ENCODE results near the gene NXT1. TPM values are rescaled to one million over a fixed set of nuclear protein-coding genes. Genes with fewer than 3 reads are reported as not detected.

The NXT1 gene
- polyA plus RNA-seq, 1 donor from 2014 or later, result 46.3 TPM

DNA sequence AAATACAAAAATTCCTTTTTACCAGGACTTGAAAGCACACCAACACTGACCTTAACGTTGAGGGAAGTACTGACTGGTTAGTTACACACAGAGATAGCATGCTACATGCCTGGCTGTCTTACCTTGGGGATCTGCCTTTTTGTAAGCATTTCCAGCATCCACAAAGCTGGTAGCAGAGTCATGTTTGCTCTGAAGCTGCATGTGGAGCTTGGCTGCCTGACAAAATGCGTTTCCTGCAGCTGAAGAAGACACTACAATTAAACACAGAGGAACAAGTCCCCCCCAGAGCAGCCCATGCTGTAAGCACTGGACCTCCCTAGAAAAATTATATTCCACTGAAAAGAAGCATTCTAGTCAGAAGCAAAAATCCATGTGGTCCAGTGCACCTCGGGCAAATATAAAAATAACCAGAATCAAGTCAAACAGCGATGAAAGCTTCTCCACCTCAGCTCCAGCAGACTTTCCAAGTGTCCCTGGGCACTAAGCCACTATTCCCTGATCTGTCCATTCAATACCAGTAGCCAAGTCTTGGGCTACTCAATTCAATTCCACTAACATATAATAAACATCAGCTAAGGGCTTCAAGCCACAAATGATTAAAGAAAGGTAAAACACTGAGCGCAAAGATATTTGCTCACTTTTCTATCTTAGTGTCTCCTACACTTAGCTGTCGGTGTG, 46.5 kb downstream of the NXT1 start:
- Histone ChIP-seq H3K27me3 (ENCODE audit: insufficient read depth, low read depth, low read length) (no peaks in the 10 kb centered on the region), H3K27ac (ENCODE audit: low read length) (no peak overlapping the region)

DNA sequence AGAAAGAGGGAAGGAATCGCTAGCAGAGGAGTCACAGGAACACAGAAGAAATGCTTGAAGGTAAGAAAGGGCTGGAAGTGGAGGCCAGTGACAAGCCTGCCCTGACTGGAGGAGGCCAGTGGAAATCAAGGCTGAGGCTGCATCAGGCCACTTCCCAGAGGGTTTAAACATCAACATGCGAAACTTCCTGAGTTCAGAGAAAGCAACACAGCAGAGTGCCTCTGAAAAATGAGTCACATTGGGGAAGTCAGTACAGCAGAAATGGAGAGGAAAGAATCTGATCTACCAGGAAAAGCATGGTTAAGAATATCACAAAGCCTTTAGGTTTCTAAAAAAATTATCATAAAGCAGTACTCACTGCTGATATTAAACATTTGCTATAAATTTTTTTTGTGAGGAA, 47.4 kb downstream of the NXT1 start:
- Histone ChIP-seq H3K9ac (ENCODE audit: low read length) (no peak overlapping the region), H3K27me3 (ENCODE audit: insufficient read depth, low read depth, low read length) (no peaks in the 10 kb centered on the region), H2AFZ (ENCODE audit: low read depth, low read length) (no peak overlapping the region), H3K4me2 (ENCODE audit: low read length) (no peak overlapping the region), H3K4me3 (ENCODE audit: low read length) (no peak overlapping the region), H3F3A (ENCODE audit: insufficient read depth, low read length, poor library complexity, severe bottlenecking) (no peaks in the 10 kb centered on the region), H3K36me3 (ENCODE audit: insufficient read depth, low read length) (no peaks in the 10 kb centered on the region), H3K9me3 (ENCODE audit: low read length) (no peaks in the 10 kb centered on the region), H3K27ac (ENCODE audit: low read length) (no peak overlapping the region), H4K20me1 (ENCODE audit: insufficient read depth) (no peaks in the 10 kb centered on the region), H3K9me2 (ENCODE audit: insufficient read depth, low read length) (no peaks in the 10 kb centered on the region), H3K79me2 (replicated peaks; ENCODE audit: insufficient read depth, low read length) (no peaks in the 10 kb centered on the region)
- TF ChIP-seq SMC3 (conservative IDR thresholded peaks at IDR 0.05; ENCODE audit: poor library complexity), result no peak
- no peak for TF ChIP-seq EP300 (conservative IDR thresholded peaks at IDR 0.05; ENCODE audit: poor library complexity, severe bottlenecking)
- TF ChIP-seq, protein P1, sequence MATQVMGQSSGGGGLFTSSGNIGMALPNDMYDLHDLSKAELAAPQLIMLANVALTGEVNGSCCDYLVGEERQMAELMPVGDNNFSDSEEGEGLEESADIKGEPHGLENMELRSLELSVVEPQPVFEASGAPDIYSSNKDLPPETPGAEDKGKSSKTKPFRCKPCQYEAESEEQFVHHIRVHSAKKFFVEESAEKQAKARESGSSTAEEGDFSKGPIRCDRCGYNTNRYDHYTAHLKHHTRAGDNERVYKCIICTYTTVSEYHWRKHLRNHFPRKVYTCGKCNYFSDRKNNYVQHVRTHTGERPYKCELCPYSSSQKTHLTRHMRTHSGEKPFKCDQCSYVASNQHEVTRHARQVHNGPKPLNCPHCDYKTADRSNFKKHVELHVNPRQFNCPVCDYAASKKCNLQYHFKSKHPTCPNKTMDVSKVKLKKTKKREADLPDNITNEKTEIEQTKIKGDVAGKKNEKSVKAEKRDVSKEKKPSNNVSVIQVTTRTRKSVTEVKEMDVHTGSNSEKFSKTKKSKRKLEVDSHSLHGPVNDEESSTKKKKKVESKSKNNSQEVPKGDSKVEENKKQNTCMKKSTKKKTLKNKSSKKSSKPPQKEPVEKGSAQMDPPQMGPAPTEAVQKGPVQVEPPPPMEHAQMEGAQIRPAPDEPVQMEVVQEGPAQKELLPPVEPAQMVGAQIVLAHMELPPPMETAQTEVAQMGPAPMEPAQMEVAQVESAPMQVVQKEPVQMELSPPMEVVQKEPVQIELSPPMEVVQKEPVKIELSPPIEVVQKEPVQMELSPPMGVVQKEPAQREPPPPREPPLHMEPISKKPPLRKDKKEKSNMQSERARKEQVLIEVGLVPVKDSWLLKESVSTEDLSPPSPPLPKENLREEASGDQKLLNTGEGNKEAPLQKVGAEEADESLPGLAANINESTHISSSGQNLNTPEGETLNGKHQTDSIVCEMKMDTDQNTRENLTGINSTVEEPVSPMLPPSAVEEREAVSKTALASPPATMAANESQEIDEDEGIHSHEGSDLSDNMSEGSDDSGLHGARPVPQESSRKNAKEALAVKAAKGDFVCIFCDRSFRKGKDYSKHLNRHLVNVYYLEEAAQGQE (IDR thresholded peaks at IDR 0.05; ENCODE audit: borderline replicate concordance), result no peak
- no peak for TF ChIP-seq CTCF (IDR thresholded peaks at IDR 0.05; ENCODE audit: poor library complexity, severe bottlenecking)

More for the DNA sequence above, 46.5 kb downstream of the NXT1 start:
- Histone ChIP-seq H3F3A (ENCODE audit: insufficient read depth, low read length, poor library complexity, severe bottlenecking) (no peaks in the 10 kb centered on the region), H2AFZ (ENCODE audit: low read depth, low read length) (no peak overlapping the region), H4K20me1 (ENCODE audit: insufficient read depth) (no peaks in the 10 kb centered on the region), H3K9me2 (ENCODE audit: insufficient read depth, low read length) (no peaks in the 10 kb centered on the region), H3K9ac (ENCODE audit: low read length) (no peak overlapping the region), H3K4me3 (ENCODE audit: low read length) (no peak overlapping the region), H3K79me2 (replicated peaks; ENCODE audit: insufficient read depth, low read length) (no peaks in the 10 kb centered on the region), H3K36me3 (ENCODE audit: insufficient read depth, low read length) (no peaks in the 10 kb centered on the region), H3K9me3 (ENCODE audit: low read length) (no peaks in the 10 kb centered on the region), H3K4me2 (ENCODE audit: low read length) (no peak overlapping the region)
- TF ChIP-seq MXI1 (conservative IDR thresholded peaks at IDR 0.05; ENCODE audit: poor library complexity, severe bottlenecking), result no peak

GRCh38 chr20:23399568-23400241, 49.1 kb downstream of the NXT1 start:
- Histone ChIP-seq H3K79me2 (replicated peaks; ENCODE audit: insufficient read depth, low read length) (no peaks in the 10 kb centered on the region), H3K36me3 (ENCODE audit: insufficient read depth, low read length) (no peaks in the 10 kb centered on the region), H3K9ac (ENCODE audit: low read length) (no peak overlapping the region), H3F3A (ENCODE audit: insufficient read depth, low read length, poor library complexity, severe bottlenecking) (no peaks in the 10 kb centered on the region), H3K9me2 (ENCODE audit: insufficient read depth, low read length) (no peaks in the 10 kb centered on the region), H3K4me2 (ENCODE audit: low read length) (no peak overlapping the region), H3K27ac (ENCODE audit: low read length) (no peak overlapping the region), H3K27me3 (ENCODE audit: insufficient read depth, low read depth, low read length) (no peaks in the 10 kb centered on the region), H3K4me3 (ENCODE audit: low read length) (no peak overlapping the region), H4K20me1 (ENCODE audit: insufficient read depth) (no peaks in the 10 kb centered on the region), H3K9me3 (ENCODE audit: low read length) (no peaks in the 10 kb centered on the region), H2AFZ (ENCODE audit: low read depth, low read length) (no peak overlapping the region)
- TF ChIP-seq TAF1 (IDR thresholded peaks at IDR 0.05; ENCODE audit: low read depth) (no peak), CTCF (IDR thresholded peaks at IDR 0.05; ENCODE audit: poor library complexity, severe bottlenecking) (no peak), SMC3 (conservative IDR thresholded peaks at IDR 0.05; ENCODE audit: poor library complexity) (no peak), RAD21 (conservative IDR thresholded peaks at IDR 0.05) (no peak), POLR2AphosphoS5 (IDR thresholded peaks at IDR 0.05) (no peak), MXI1 (conservative IDR thresholded peaks at IDR 0.05; ENCODE audit: poor library complexity, severe bottlenecking) (no peak), EZH2 (IDR thresholded peaks at IDR 0.05; ENCODE audit: borderline replicate concordance, insufficient read depth, low read length, poor library complexity, severe bottlenecking) (no peak), EP300 (conservative IDR thresholded peaks at IDR 0.05; ENCODE audit: poor library complexity, severe bottlenecking) (no peak)
- TF ChIP-seq, protein P1 (IDR thresholded peaks at IDR 0.05; ENCODE audit: borderline replicate concordance), result no peak
